Measurements from ENCODE around the gene APOC3. TPM values are rescaled to one million over a fixed set of nuclear protein-coding genes. Genes with fewer than 3 reads are reported as not detected.

Gene APOC3
- total and polyA plus RNA-seq, 2 donors from 2014 or later = 35.6 TPM; not detected in 1

DNA sequence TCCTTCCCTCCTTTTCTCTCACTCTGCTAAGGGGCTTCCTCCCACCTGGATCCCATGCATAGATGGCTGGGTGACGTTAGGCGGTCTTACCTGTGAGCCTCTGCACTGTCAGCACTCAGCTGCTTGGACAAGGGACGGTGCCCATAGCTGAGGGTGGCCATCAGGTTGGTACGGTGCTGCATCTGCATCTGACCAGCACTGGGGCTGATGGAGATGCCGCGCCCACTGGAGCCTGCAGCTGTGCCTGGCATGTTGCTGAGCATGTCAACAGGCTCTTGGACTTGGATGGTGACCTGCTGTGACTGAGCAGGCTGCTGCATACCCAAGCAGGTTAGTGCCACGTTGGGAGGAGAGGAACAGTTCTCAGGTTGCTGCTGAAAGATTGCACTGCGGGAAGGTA lies 29.5 kb downstream of the APOC3 start:
- Histone ChIP-seq H3K9me3 (ENCODE audit: control insufficient read depth in 2 of 3, insufficient read depth in 1 of 3, low read length in 3 of 3) (no peaks in the 10 kb centered on the region), H3K36me3 (ENCODE audit: control insufficient read depth in 2 of 3, insufficient read depth in 3 of 3, low read length in 3 of 3) (peaks cover 6 to 58% (median 54%) of the 10 kb centered on the region in 3 donors), H3K9ac (ENCODE audit: low read length in 3 of 3) (no peak overlapping the region), H3K27me3 (ENCODE audit: control insufficient read depth, insufficient read depth, low read length) (no peaks in the 10 kb centered on the region), H3K4me1 (ENCODE audit: control insufficient read depth in 2 of 3, insufficient read depth in 2 of 3, low read depth in 1 of 3, low read length in 3 of 3) (no peaks in the 10 kb centered on the region), H3K4me3 (ENCODE audit: low read length in 3 of 3) (no peak overlapping the region), H3K27ac (ENCODE audit: low read depth in 2 of 2, low read length in 2 of 2) (no peak overlapping the region)
- intact Hi-C loops (cut with DNase I) = no loop called here
- FAIRE-seq = no peak
- DNase-seq = no peak
- TF ChIP-seq, protein P1, sequence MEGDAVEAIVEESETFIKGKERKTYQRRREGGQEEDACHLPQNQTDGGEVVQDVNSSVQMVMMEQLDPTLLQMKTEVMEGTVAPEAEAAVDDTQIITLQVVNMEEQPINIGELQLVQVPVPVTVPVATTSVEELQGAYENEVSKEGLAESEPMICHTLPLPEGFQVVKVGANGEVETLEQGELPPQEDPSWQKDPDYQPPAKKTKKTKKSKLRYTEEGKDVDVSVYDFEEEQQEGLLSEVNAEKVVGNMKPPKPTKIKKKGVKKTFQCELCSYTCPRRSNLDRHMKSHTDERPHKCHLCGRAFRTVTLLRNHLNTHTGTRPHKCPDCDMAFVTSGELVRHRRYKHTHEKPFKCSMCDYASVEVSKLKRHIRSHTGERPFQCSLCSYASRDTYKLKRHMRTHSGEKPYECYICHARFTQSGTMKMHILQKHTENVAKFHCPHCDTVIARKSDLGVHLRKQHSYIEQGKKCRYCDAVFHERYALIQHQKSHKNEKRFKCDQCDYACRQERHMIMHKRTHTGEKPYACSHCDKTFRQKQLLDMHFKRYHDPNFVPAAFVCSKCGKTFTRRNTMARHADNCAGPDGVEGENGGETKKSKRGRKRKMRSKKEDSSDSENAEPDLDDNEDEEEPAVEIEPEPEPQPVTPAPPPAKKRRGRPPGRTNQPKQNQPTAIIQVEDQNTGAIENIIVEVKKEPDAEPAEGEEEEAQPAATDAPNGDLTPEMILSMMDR (IDR thresholded peaks at IDR 0.05; ENCODE audit: borderline replicate concordance, extremely low read depth, insufficient read depth) = no peak

DNA sequence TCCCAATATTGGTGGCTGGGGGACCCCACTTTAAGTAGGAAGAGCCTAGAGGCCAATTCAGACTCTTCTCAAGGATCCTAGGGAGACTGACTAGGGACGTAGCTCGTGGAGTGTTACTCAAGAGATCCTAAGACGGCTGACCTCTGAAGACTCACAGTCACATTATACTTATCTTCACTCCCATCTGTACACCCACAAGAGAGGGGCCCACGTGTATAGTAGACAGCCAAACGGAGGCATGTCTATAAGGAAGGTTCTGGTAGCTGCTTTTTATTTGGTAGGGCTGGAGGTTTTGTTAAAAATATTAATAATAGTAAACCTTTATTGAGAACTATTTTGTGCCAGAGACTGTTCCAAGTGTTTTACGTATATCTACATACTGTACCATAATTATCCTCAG lies 30.6 kb downstream of the APOC3 start:
- no peak overlapping the region for H3K27ac ChIP-seq (ENCODE audit: low read depth in 2 of 2, low read length in 2 of 2)
- FAIRE-seq (no peak), DNase-seq (no peak)
- TF ChIP-seq, protein P1 (IDR thresholded peaks at IDR 0.05; ENCODE audit: borderline replicate concordance, extremely low read depth, insufficient read depth) = no peak
- H3K9ac ChIP-seq (ENCODE audit: low read length in 3 of 3) = no peak overlapping the region
- H3K9me3 ChIP-seq (ENCODE audit: control insufficient read depth in 2 of 3, insufficient read depth in 1 of 3, low read length in 3 of 3) = no peaks in the 10 kb centered on the region
- H3K36me3 ChIP-seq (ENCODE audit: control insufficient read depth in 2 of 3, insufficient read depth in 3 of 3, low read length in 3 of 3) = peaks cover 6 to 68% (median 58%) of the 10 kb centered on the region in 3 donors
- intact Hi-C loops (cut with DNase I) = no loop called here
- no peaks in the 10 kb centered on the region for H3K4me1 ChIP-seq (ENCODE audit: control insufficient read depth in 2 of 3, insufficient read depth in 2 of 3, low read depth in 1 of 3, low read length in 3 of 3)
- no peaks in the 10 kb centered on the region for H3K27me3 ChIP-seq (ENCODE audit: control insufficient read depth, insufficient read depth, low read length)
- H3K4me3 ChIP-seq (ENCODE audit: low read length in 3 of 3) = no peak overlapping the region

DNA sequence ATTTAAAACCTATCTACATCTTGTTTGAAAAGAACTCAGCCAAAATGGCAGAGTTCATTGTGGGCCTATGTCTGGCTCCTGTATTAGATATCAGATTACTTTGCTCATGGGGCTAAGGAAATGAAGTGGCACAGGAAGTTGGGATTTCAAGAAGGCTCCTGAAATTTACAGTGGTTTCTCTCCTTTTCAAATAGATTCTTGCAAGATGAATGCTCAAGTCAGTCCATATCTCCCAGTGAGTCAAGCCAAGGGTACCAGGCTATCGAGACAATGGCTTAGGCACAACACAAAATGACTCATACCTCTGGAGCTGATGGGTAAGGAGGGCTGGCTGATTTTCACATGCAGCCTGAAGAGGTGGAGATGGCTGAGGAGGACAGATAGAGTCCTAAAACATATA lies 31.8 kb downstream of the APOC3 start:
- intact Hi-C loops (cut with DNase I) = no loop called here
- peaks cover 6 to 67% (median 61%) of the 10 kb centered on the region in 3 donors for H3K36me3 ChIP-seq (ENCODE audit: control insufficient read depth in 2 of 3, insufficient read depth in 3 of 3, low read length in 3 of 3)
- H3K9ac ChIP-seq (ENCODE audit: low read length in 3 of 3) = no peak overlapping the region
- TF ChIP-seq, protein P1 (IDR thresholded peaks at IDR 0.05; ENCODE audit: borderline replicate concordance, extremely low read depth, insufficient read depth) = no peak
- H3K27ac ChIP-seq (ENCODE audit: low read depth in 2 of 2, low read length in 2 of 2) = no peak overlapping the region
- DNase-seq (no peak), FAIRE-seq (no peak)
- no peaks in the 10 kb centered on the region for H3K4me1 ChIP-seq (ENCODE audit: control insufficient read depth in 2 of 3, insufficient read depth in 2 of 3, low read depth in 1 of 3, low read length in 3 of 3)
- no peak overlapping the region for H3K4me3 ChIP-seq (ENCODE audit: low read length in 3 of 3)
- H3K9me3 ChIP-seq (ENCODE audit: control insufficient read depth in 2 of 3, insufficient read depth in 1 of 3, low read length in 3 of 3) = no peaks in the 10 kb centered on the region
- H3K27me3 ChIP-seq (ENCODE audit: control insufficient read depth, insufficient read depth, low read length) = no peaks in the 10 kb centered on the region

DNA sequence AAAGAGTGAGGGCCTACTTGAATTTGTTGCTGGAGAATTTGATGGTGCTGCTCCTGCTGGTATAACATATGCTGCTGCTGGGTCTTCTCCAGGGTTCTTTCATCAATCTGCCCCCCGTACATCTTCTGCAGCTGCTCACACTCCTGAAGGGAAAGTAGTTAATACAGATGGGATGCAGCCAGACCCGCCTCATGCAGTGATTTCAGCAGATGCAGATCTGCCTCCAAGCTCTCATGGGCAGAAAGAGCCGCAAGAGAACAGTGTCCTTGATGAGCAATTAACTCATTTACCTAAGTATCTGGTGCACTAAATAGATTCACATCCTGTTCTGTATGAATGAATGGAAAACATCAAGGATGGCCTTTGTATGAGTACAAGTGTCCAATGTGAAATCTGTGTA lies 32.5 kb downstream of the APOC3 start:
- DNase-seq (no peak), FAIRE-seq (no peak)
- Histone ChIP-seq H3K9ac (ENCODE audit: low read length in 3 of 3) (no peak overlapping the region), H3K4me3 (ENCODE audit: low read length in 3 of 3) (no peak overlapping the region), H3K9me3 (ENCODE audit: control insufficient read depth in 2 of 3, insufficient read depth in 1 of 3, low read length in 3 of 3) (no peaks in the 10 kb centered on the region), H3K36me3 (ENCODE audit: control insufficient read depth in 2 of 3, insufficient read depth in 3 of 3, low read length in 3 of 3) (peaks cover 6 to 66% (median 58%) of the 10 kb centered on the region in 3 donors), H3K4me1 (ENCODE audit: control insufficient read depth in 2 of 3, insufficient read depth in 2 of 3, low read depth in 1 of 3, low read length in 3 of 3) (no peaks in the 10 kb centered on the region), H3K27me3 (ENCODE audit: control insufficient read depth, insufficient read depth, low read length) (no peaks in the 10 kb centered on the region), H3K27ac (ENCODE audit: low read depth in 2 of 2, low read length in 2 of 2) (no peak overlapping the region)
- intact Hi-C loops (cut with DNase I) = no loop called here
- TF ChIP-seq, protein P1 (IDR thresholded peaks at IDR 0.05; ENCODE audit: borderline replicate concordance, extremely low read depth, insufficient read depth) = no peak

Measured in kidney (tissue), 14 donors.